GM21423 (cell line): Measurements from ENCODE around the gene ZSWIM5.
"Not testable (repeated sequence)": the region's sequence is repeated elsewhere in the genome, so short reads cannot be mapped to it uniquely, and the experiment has no call there.

Experiments used
- ATAC-seq: cut with Tn5 transposase; IDR thresholded peaks from one replicate; pipeline ENCODE4 v1.9.1; 2021; ENCODE audit warnings: mild to moderate bottlenecking, moderate library complexity; ENCODE audit not compliant: unreplicated experiment

ZSWIM5 gene

DNA sequence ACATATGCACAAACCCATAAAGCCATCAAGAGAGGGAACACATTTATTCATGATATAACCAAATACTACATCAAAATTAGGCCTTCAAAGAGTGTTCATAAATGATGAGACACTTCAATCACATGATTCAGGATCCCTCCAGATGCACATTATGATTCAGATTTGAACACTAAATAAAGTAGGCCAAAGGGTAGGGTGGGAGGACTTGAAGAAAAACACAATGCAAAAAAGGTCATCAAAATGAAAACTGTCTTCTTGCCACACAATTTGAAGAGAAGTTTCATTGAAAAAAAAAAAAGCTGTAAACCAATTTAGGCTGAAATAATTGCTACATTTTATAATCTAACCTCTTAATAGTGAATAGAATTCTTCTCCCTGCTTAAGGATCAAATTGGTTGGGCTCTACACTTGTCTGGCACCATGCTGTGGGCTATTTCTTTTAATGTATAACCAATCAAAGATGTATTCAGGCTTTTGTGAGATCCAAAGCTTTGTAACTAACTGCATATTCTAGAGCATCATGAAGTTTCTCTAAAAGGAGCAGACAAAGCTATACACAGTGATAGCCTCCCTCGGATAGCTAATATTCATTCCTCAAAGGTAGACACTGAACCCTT lies 58.1 kb downstream of the ZSWIM5 start:
- ATAC-seq, result no peak

DNA sequence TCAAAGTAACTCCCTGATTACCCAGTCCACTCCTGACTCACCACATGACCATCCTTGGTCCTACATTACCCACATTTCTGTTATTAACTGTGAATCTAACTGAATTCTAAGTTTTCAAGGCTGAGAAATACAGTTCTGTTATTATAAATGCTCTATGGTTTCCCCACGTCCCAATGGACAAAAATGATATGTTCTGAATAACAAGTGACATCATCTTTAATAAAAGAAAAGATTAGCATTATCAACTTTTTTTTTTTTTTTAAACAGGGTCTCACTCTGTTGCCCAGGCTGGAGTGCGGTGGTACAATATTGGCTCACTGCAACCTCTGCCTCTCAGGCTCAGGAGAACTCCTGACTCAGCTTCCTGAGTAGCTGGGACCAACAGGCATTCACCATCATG lies 59.6 kb downstream of the ZSWIM5 start:
- ATAC-seq, result no peak

DNA sequence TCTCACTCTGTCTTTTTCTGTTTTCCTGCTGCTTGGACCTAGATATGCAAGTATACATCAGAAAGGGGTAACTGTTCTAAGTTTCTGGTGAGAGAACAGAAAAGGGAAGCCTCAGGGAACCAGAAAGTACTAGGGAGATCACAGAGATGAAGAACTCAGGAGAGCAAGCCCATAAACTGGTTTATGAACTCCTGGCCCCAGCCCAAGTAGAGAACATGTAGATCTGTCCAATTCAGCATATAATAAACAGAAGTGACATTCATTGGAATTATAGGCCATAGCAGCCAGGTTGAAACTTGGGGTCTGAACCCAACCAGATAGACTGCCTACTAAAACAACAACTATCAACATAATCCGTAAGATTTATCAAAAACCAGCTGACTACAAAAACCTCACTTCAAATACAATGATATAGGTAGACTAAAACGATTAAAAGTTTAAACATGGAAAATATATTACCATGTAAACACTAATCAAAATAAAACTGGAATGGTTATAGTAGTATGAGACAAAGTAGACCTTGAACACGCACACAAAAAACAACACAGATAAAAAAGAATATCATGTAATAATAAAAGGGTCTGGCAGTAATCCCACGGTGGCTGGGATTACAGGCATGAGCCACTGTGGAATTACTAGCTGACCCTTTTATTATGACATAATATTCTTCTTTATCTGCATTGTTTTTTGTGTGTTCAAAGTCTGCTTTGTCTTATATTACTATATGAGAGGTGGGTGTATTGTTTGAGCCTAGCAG lies 65.0 kb downstream of the ZSWIM5 start:
- no peak for ATAC-seq

DNA sequence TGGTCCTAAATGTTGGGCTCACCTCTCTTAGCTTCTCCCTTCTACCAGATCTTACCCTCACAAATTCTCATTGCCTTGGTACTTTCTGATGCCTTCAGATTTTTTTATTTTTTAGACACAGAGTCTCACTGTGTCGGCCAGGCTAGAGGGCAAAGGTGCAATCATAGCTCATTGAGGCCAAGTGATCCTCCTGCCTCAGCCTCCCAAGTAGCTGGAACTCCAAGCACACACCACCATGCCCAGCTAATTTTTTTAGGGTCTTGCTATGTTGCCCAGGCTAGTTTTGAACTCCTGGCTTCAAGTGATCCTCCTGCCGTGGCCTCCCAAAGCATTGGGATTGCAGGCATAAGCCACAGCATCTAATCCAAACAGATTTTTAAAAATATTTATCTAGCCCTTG lies 69.4 kb downstream of the ZSWIM5 start:
- ATAC-seq, result no peak

DNA sequence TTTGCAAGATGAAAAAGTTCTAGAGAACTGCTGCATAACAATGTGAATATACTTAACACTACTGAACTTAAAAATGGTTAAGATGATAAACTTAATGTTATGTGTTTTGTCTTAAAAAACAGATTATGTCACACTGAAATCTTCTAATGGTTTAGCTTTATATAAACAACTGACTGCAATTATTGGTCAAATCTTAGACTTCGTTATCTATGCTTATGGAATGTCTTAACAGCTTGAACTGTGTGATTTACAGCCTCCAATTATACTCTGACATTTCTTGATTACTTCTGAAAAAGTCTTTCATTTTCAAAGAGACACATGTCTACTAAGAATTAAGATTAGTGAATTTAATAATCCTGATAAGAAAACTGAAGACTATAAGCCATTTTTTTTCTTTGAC lies 71.1 kb downstream of the ZSWIM5 start:
- ATAC-seq, result no peak

DNA sequence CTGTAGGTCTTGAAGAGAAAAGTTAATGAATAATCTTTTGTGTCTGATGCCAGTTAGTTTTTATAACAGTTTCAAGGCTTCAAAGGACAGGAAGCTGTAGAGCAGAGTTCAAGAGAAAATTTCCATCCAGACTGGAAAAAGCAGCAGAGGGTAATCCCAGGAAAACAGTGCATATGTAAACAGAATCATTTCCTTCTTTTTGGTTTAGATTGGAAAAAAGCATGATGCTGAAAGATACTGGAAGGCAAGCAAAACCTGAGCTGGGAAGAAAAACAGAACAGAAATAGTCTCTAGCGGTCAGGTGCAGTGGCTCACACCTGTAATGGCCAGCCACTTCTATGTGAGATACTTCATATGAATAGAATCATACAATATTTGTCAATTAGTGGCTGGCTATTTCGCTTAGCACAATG lies 71.9 kb downstream of the ZSWIM5 start:
- ATAC-seq, result no peak

DNA sequence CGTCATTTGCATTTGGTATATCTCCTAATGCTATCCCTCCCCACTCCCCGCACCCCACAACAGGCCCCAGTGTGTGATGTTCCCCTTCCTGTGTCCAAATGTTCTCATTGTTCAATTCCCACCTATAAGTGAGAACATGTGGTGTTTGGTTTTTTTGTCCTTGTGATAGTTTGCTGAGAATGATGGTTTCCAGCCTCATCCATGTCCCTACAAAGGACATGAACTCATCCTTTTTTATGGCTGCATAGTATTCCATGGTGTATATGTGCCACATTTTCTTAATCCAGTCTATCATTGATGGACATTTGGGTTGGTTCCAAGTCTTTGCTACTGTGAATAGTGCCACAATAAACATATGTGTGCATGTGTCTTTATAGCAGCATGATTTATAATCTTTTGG lies 73.7 kb downstream of the ZSWIM5 start:
- not testable (repeated sequence) for ATAC-seq

DNA sequence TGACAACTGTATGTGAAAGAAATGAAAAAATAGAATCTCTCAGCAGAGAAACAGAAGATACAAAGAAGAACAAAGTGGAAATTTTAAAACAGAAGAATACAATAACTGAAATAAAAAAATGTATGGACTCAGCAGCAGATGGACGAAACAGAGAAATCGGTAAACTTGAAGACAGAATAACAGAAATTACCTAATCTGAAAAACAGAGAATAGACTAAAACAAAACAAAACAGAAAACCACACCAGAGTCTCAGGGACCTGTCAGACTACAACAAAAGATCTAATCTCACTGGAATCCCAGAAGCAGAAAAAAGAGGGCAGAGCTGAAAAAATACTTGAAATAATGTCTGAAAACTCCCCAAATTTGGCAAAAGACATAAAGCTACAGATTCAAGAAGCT lies 83.0 kb downstream of the ZSWIM5 start:
- ATAC-seq, result no peak

DNA sequence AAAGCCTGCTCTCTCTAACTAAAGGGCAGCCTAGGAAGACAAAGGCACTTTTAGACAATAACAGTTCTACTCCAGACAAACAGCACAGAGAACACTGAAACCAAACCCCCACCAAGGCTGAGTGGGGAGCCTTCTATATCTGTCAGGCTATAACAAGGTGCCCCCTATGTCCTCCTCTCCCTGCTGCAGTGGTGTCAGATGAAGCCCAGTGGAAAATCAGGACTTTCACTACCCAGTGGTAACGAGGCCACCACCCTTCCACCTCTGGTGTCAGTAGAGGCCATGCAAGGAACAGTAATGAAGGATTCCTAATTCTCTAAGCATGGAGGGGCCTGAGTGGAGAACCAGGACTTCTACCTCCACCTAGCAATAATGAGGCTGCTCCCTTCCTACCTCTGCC lies 83.7 kb downstream of the ZSWIM5 start:
- ATAC-seq, result no peak

DNA sequence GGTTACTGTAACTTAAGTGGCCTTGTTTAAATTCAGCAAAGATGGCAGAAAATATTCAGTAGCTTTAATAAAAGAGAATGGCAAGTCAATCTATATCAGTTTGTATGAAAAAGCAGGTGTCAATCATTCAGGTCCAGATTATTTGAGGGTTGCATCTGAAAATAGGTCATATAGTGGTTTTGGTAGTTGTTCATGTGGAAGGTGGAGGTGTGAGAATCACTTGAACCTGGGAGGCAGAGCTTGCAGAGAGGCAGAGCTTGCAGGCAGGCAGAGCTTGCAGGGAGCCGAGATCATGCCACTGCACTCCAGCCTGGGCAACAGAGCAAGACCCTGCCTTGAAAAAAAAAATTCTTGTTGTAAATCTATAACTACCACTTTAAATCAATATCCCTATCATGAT lies 88.6 kb downstream of the ZSWIM5 start:
- no peak for ATAC-seq

DNA sequence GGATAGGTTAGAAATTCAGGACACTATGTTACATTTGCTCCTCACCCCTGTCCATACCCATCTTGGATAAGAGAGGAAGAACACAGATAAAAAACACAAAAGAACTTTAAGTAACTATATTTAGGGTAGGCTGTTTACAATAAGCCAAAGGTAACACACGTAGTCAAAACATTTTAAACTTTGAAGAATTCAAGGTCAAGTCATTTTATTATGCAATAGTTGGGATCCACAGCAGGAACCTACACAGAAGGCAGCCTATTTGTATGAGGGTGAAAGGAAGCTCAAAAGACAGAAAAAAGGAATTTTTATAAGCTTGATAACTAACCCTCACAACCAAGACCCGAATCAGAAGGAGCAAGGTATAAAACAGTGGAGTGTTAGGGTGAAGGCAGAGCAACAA lies 89.6 kb downstream of the ZSWIM5 start:
- ATAC-seq, result no peak

DNA sequence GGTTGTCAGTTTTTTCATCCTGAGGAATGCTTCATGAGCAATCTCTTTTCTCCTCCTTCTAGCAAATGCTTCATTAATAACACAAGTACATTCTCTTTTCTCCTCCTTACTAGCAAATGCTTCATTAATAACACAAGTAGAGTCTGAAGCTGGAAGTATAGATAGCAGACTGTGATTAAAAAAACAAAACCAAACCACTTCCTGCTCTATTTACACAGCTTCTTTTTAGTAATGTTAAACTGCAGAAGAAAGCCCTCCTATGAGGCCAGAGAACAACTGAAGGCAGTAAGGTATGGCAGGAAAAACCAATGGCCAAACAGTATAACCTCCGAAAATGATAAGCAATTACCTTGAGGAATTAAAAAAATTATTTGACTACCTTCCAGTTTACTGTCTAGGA lies 90.1 kb downstream of the ZSWIM5 start:
- no peak for ATAC-seq

DNA sequence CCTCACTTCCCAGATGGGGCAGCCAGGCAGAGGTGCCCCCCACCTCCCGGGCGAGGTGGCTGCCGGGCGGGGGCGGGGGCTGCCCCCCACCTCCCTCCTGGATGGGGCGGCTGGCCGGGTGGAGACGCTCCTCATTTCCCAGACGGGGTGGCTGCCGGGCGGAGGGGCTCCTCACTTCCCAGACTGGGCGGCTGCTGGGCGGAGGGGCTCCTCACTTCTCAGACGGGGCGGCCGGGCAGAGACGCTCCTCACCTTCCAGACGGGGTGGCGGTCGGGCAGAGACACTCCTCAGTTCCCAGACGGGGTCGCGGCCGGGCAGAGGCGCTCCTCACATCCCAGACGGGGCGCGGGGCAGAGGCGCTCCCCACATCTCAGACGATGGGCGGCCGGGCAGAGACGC lies 91.2 kb downstream of the ZSWIM5 start:
- ATAC-seq, result not testable (repeated sequence)

DNA sequence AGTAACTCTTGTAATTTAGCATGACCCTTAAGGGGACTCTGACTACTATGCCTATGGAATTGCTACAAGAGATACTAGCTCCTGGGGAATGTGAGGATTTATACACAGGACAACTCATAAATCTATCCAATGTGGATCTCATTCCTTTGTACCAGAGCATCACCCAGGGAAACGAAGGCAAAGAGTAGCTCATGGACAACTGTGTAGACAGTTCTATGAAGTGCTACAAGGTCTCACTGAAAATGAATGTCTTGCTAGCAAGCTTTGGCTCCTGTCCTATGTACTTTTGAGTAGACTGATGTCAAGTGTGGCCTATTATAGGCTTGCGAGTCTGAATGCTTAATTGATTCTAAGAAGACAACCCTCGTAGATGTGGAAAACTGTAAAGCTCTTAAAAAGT lies 93.7 kb downstream of the ZSWIM5 start:
- no peak for ATAC-seq

DNA sequence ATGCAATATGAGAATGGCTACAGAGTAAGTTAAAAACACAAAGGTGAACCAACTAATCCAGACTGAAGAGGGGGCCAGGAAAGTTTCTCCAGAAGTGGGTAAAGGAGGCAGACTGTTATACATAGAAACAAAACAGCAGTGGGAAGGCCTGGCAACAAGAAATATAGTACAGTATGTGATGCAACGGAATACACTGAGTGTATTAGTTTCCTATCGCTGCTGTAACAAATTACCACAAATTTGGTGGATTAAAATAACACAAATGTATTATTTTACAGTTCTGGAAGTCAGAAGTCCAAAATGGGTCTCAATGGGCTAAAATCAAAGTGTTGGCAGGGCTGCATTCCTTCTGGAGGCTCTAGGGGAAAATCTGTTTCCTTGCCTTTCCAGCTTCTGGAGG lies 95.2 kb downstream of the ZSWIM5 start:
- ATAC-seq, result no peak

DNA sequence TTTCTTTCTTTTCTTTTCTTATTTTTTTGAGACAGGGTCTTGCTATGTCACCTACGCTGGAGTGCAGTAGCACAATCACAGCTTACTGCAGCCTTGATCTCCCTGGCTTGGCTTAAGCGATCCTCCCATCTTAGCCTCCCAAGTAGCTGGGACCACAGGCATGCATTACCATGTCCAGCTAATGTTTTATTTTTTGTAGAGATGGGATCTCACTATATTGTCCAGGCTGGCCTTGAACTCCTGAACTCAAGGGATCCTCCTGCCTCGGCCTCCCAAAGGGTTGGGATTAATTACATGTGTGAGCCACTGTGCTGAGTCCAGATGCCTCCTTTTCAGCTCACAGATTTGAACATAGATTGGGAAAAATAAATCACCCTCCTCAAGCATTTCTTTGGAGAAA lies 98.6 kb downstream of the ZSWIM5 start:
- no peak for ATAC-seq

DNA sequence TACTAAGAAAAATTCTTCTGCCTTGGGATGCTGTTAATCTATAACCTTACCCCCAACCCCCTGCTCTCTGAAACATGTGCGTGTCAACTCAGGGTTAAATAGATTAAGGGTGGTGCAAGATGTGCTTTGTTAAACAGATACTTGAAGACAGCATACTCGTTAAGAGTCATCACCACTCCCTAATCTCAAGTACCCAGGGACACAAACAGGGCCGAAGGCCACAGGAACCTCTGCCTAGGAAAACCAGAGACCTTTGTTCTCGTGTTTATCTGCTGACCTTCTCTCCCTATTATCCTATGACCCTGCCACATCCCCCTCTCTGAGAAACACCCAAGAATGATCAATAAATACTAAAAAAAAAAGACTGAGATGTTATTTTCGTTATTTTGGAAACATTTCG lies 99.5 kb downstream of the ZSWIM5 start:
- ATAC-seq, result not testable (repeated sequence)

DNA sequence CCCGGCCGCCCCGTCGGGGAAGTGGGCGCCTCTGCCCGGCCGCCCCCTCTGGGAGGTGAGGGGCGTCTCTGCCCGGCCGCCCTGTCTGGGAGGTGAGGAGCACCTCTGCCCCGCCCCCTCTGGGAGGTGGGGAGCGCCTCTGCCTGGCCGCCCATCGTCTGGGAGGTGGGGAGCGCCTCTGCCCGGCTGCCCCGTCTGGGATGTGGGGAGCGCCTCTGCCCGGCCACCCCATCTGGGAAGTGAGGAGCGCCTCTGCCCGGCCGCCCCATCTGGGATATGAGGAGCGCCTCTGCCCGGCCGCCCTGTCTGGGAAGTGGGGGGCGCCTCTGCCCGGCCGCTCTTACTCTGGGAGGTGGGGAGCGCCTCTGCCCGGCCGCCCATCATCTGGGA lies 100.3 kb downstream of the ZSWIM5 start:
- ATAC-seq, result not testable (repeated sequence)

DNA sequence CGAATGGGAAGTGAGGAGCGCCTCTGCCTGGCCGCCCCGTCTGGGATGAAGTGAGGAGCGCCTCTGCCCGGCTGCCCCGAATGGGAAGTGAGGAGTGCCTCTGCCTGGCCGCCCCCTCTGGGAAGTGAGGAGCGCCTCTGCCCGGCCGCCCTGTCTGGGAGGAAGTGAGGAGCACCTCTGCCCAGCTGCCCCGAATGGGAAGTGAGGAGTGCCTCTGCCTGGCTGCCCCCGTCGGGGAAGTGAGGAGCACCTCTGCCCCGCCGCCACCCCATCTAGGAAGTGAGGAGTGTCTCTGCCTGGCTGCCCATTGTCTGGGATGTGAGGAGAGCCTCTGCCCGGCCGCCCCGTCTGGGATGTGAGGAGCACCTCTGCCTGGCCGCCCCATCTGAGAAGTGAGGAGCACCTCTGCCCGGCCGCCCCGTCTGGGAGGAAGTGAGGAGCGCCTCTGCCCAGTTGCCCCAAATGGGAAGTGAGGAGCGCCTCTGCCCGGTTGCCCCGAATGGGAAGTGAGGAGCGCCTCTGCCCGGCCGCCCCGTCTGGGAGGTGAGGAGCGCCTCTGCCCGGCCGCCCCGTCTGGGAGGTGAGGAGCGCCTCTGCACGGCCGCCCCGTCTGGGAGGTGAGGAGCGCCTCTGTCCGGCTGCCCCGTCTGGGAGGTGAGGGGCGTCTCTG lies 100.8 kb downstream of the ZSWIM5 start:
- ATAC-seq, result not testable (repeated sequence)

DNA sequence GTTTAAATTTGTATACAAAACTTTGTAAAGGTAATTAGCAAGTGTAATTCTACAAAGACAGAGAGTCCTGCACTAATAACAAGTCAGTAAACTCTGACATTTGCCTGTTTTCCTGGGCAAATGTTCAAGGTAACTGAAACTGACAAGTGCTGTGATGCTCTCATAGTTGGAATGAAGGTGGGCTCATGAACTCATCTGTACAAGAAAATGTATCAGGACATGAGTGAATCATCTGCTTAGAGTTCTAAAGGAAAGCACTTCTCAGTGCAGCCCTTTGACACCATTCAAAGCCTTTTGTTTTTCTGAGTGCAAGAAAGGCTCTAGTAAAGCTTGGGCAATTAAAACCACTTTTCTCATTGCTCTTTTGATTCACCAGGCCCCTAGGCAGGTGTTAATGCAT lies 102.9 kb downstream of the ZSWIM5 start:
- no peak for ATAC-seq

DNA sequence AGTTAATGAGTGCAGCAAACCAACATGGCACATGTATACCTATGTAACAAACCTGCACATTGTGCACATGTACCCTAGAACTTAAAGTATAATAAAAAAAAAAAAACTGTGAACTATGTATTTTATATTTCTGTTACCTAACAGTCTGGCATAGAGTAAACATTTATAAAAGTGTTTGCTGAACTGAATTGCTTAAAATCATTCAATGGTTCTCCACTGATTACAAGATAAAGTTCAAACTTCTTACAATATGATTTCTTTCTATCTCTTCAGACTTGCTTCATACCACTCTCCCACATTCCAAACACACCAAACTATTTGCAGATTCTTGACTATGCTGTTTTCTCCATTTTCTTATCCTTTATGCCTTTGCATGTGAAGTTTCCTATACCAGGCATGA lies 104.5 kb downstream of the ZSWIM5 start:
- no peak for ATAC-seq

DNA sequence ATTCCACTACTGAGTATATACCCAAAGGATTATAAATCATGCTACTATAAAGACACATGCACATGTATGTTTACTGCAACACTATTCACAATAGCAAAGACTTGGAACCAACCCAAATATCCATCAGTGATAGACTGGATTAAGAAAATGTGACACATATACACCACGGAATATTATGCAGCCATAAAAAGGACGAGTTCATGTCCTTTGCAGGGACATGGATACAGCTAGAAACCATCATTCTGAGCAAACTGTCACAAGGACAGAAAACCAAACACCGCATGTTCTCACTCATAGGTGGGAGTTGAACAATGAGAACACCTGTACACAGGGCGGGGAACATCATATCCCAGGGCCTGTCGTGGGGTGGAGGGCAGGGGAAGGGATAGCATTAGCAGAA lies 104.9 kb downstream of the ZSWIM5 start:
- ATAC-seq, result not testable (repeated sequence)
